Neural cell (in vitro differentiated cells): ENCODE data around the gene PRRT1B. TPM values are rescaled to one million over a fixed set of nuclear protein-coding genes. Genes with fewer than 3 reads are reported as not detected.

Source experiments
- H2AFZ ChIP-seq: fragments of 200-600, 300-800 bp; sonication (generic), shearing (Covaris generic); 2 replicates; pipeline ENCODE4 v1.6.0; 2014; ENCODE audit warnings: low read depth, mild to moderate bottlenecking, antibody characterized with exemption, low read length, moderate library complexity
- H3F3A ChIP-seq: fragments of 200-600 bp; shearing (Covaris generic); 2 replicates; pipeline ENCODE4 v1.6.1; 2016; ENCODE audit warnings: mild to moderate bottlenecking, moderate library complexity, mixed read lengths, antibody characterized with exemption, low read length; ENCODE audit not compliant: insufficient read depth, poor library complexity, severe bottlenecking
- H3K27ac ChIP-seq: fragments of 200-600, 300-800 bp; sonication (generic), shearing (Covaris generic); 2 replicates; pipeline ENCODE4 v1.5.1; 2014; ENCODE audit warnings: mild to moderate bottlenecking, low read length, moderate library complexity
- H3K27me3 ChIP-seq: fragments of 300-800, 200-600 bp; sonication (generic), shearing (Covaris generic); 2 replicates; pipeline ENCODE4 v1.6.0; 2014; ENCODE audit warnings: mild to moderate bottlenecking, low read depth, low read length, moderate library complexity; ENCODE audit not compliant: insufficient read depth
- H3K36me3 ChIP-seq: fragments of 300-800, 200-600 bp; sonication (generic), shearing (Covaris generic); 2 replicates; pipeline ENCODE4 v1.5.1; 2014; ENCODE audit warnings: mild to moderate bottlenecking, antibody characterized with exemption, low read length, moderate library complexity; ENCODE audit not compliant: insufficient read depth
- H3K4me2 ChIP-seq: fragments of 300-800, 200-600 bp; sonication (generic), shearing (Covaris generic); 2 replicates; pipeline ENCODE4 v1.6.0; 2014; ENCODE audit warnings: mild to moderate bottlenecking, low read length
- H3K4me3 ChIP-seq: fragments of 300-800, 200-600 bp; sonication (generic), shearing (Covaris generic); 2 replicates; pipeline ENCODE4 v1.5.1; 2014; ENCODE audit warnings: mild to moderate bottlenecking, low read length, moderate library complexity
- H3K79me2 ChIP-seq: fragments of 200-600 bp; shearing (Covaris generic); replicated peaks from 2 replicates; pipeline ENCODE4 v1.6.0; 2014; ENCODE audit warnings: mild to moderate bottlenecking, low read length, moderate library complexity; ENCODE audit not compliant: insufficient read depth
- H3K9ac ChIP-seq: fragments of 300-800, 200-600 bp; sonication (generic), shearing (Covaris generic); 2 replicates; pipeline ENCODE4 v1.6.1; 2016; ENCODE audit warnings: mild to moderate bottlenecking, low read length, mixed read lengths
- H3K9me2 ChIP-seq: fragments of 200-600 bp; shearing (Covaris generic); 2 replicates; pipeline ENCODE4 v1.6.1; 2016; ENCODE audit warnings: mild to moderate bottlenecking, low read length, mixed read lengths; ENCODE audit not compliant: insufficient read depth
- H3K9me3 ChIP-seq: fragments of 200-600, 300-800 bp; sonication (generic), shearing (Covaris generic); 2 replicates; pipeline ENCODE4 v1.6.1; 2016; ENCODE audit warnings: mild to moderate bottlenecking, mixed run types, low read length, moderate library complexity, mixed read lengths
- H4K20me1 ChIP-seq: fragments of 200-600 bp; shearing (Covaris generic); 2 replicates; pipeline ENCODE4 v1.6.1; 2016; ENCODE audit warnings: mild to moderate bottlenecking, mixed run types; ENCODE audit not compliant: insufficient read depth
- EP300 ChIP-seq: fragments of 450-650 bp; conservative IDR thresholded peaks from 2 replicates; pipeline ENCODE4 v1.6.1; 2014; ENCODE audit warnings: antibody characterized with exemption, mild to moderate bottlenecking, moderate library complexity; ENCODE audit not compliant: poor library complexity, severe bottlenecking
- EZH2 ChIP-seq: fragments of 200-600, 300-800 bp; shearing (Covaris generic), sonication (generic); IDR thresholded peaks from 2 replicates; pipeline ENCODE4 v1.6.1; 2014; ENCODE audit warnings: antibody characterized with exemption, low read length, borderline replicate concordance, mild to moderate bottlenecking; ENCODE audit not compliant: insufficient read depth, poor library complexity, severe bottlenecking
- MXI1 ChIP-seq: fragments of 450-650 bp; conservative IDR thresholded peaks from 2 replicates; pipeline ENCODE4 v1.6.1; 2014; ENCODE audit warnings: antibody characterized with exemption, mild to moderate bottlenecking; ENCODE audit not compliant: poor library complexity, severe bottlenecking
- POLR2AphosphoS5 ChIP-seq: IDR thresholded peaks from 2 replicates; pipeline ENCODE4 v1.6.1; 2012
- RAD21 ChIP-seq: fragments of 450-650 bp; conservative IDR thresholded peaks from 2 replicates; pipeline ENCODE4 v1.6.1; 2014; ENCODE audit warnings: antibody characterized with exemption, mild to moderate bottlenecking, moderate library complexity
- REST ChIP-seq: IDR thresholded peaks from 2 replicates; pipeline ENCODE4 v1.6.1; 2012; ENCODE audit warnings: borderline replicate concordance
- SMC3 ChIP-seq: fragments of 450-650 bp; conservative IDR thresholded peaks from 2 replicates; pipeline ENCODE4 v1.6.1; 2014; ENCODE audit warnings: antibody characterized with exemption, mild to moderate bottlenecking, moderate library complexity; ENCODE audit not compliant: poor library complexity
- TAF1 ChIP-seq: IDR thresholded peaks from 2 replicates; pipeline ENCODE4 v1.6.1; 2012; ENCODE audit warnings: low read depth
- polyA plus RNA-seq: library from polyadenylated mRNA; depleted of rRNA; stranded (reverse); fragments of >200 nt; gene quantifications from 2 replicates; pipeline ENCODE4 v1.2.3, GENCODE V29; 2014
- TF ChIP-seq, protein P1 (sequence below): fragments of 450-650 bp; IDR thresholded peaks from 2 replicates; pipeline ENCODE4 v1.5.1; 2014; ENCODE audit warnings: antibody characterized with exemption, mild to moderate bottlenecking, moderate library complexity; ENCODE audit not compliant: poor library complexity, severe bottlenecking

The PRRT1B gene
- polyA plus RNA-seq, 1 donor from 2014 or later = not detected

DNA sequence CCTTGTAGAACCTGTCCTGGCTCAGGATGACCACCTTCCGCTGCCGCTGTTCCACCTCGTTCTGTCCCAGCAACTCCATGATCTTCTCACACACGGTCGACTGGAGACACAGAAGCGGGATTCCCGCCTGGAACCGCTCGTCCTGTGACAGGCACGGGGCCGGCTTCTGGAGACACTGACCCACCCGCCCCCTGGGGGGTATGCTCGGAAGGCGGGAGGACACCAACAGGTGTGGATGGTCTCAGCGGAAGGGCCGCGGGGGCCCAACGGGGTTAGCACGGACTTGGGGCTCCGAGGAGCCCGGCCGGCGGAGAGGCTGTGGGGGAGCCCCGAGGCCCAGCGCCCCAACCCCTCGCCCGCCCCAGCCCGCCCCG is 14.8 kb upstream of the PRRT1B start:
- Histone ChIP-seq H3F3A (no peaks in the 10 kb centered on the region), H3K4me2 (peak overlapping the region; percentile 70), H4K20me1 (no peaks in the 10 kb centered on the region), H3K9ac (peak overlapping the region; percentile 76), H3K27ac (no peak overlapping the region), H2AFZ (no peak overlapping the region), H3K9me3 (no peaks in the 10 kb centered on the region), H3K36me3 (peaks cover 9% of the 10 kb centered on the region), H3K4me3 (peak overlapping the region; percentile 92), H3K9me2 (no peaks in the 10 kb centered on the region), H3K27me3 (no peaks in the 10 kb centered on the region), H3K79me2 (peaks cover 3% of the 10 kb centered on the region)
- TF ChIP-seq EZH2 (no peak), TAF1 (no peak), RAD21 (no peak), MXI1 (no peak), POLR2AphosphoS5 (no peak), EP300 (no peak), SMC3 (no peak), REST (no peak)
- TF ChIP-seq, protein P1, sequence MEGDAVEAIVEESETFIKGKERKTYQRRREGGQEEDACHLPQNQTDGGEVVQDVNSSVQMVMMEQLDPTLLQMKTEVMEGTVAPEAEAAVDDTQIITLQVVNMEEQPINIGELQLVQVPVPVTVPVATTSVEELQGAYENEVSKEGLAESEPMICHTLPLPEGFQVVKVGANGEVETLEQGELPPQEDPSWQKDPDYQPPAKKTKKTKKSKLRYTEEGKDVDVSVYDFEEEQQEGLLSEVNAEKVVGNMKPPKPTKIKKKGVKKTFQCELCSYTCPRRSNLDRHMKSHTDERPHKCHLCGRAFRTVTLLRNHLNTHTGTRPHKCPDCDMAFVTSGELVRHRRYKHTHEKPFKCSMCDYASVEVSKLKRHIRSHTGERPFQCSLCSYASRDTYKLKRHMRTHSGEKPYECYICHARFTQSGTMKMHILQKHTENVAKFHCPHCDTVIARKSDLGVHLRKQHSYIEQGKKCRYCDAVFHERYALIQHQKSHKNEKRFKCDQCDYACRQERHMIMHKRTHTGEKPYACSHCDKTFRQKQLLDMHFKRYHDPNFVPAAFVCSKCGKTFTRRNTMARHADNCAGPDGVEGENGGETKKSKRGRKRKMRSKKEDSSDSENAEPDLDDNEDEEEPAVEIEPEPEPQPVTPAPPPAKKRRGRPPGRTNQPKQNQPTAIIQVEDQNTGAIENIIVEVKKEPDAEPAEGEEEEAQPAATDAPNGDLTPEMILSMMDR = no peak

- peaks cover 9% of the 10 kb centered on the region for H3K36me3 ChIP-seq
- H3F3A ChIP-seq = no peaks in the 10 kb centered on the region
- H3K9me2 ChIP-seq = no peaks in the 10 kb centered on the region
- H3K79me2 ChIP-seq = peaks cover 3% of the 10 kb centered on the region
- H3K9ac ChIP-seq = peak within 1 kb of the TSS; percentile 76
- H3K27me3 ChIP-seq = no peaks in the 10 kb centered on the region
- peak; percentile 75 for TF ChIP-seq POLR2AphosphoS5
- TF ChIP-seq RAD21 = peak; percentile 48
- no peak for TF ChIP-seq EZH2
- peak; percentile 5 for TF ChIP-seq REST
- TF ChIP-seq EP300 = peak; percentile 31
- no peak for TF ChIP-seq TAF1
- peak; percentile 43 for TF ChIP-seq SMC3
- TF ChIP-seq, protein P1 = no peak
- peak; percentile 73 for TF ChIP-seq MXI1
- peak within 1 kb of the TSS; percentile 28 for H3K27ac ChIP-seq
- H3K4me3 ChIP-seq = peak within 1 kb of the TSS; percentile 92
- H4K20me1 ChIP-seq = no peaks in the 10 kb centered on the region
- peak within 1 kb of the TSS; percentile 70 for H3K4me2 ChIP-seq
- H3K9me3 ChIP-seq = no peaks in the 10 kb centered on the region
- peak within 1 kb of the TSS; percentile 73 for H2AFZ ChIP-seq
Measured at GRCh38 chr9:131530920-131531832, 14.1 kb upstream of the PRRT1B start, which contains the start of gene UCK1. TSS of gene UCK1 (minus strand) at chr9:131531263. CDS start at chr9:131531174, 89 bp downstream.
